Activated naive CD4-positive, alpha-beta T cell treated with anti-CD3 and anti-CD28 coated beads for 36 hours (primary cell): ENCODE data around the gene SORBS1. TPM values are rescaled to one million over a fixed set of nuclear protein-coding genes. Genes with fewer than 3 reads are reported as not detected.
"Not testable (repeated sequence)": the region's sequence is repeated elsewhere in the genome, so short reads cannot be mapped to it uniquely, and the experiment has no call there.

Experiments
- CTCF ChIA-PET: fragments of 350-600 bp; sonication (Branson Sonifier 250); formaldehyde crosslinking; loops from one replicate; lab custom pipeline; 2021; ENCODE audit warnings: antibody characterized with exemption; lab: Charles Lee
- DNase-seq: peaks from one replicate; pipeline ENCODE4 v3.0.0-alpha.2; 2020
- H3K27ac Mint-ChIP-seq: one replicate; pipeline ENCODE4 v1.8.0; 2021; ENCODE audit warnings: mild to moderate bottlenecking, mixed read lengths
- H3K27me3 Mint-ChIP-seq: one replicate; pipeline ENCODE4 v1.8.0; 2021; ENCODE audit warnings: low read depth, mixed read lengths
- H3K36me3 Mint-ChIP-seq: one replicate; pipeline ENCODE4 v1.8.0; 2021; ENCODE audit warnings: low read depth, mixed read lengths
- H3K4me1 Mint-ChIP-seq: one replicate; pipeline ENCODE4 v1.8.0; 2021; ENCODE audit warnings: low read depth, mixed read lengths
- H3K4me3 Mint-ChIP-seq: one replicate; pipeline ENCODE4 v1.8.0; 2021; ENCODE audit warnings: mild to moderate bottlenecking, moderate library complexity, mixed read lengths
- H3K9me3 Mint-ChIP-seq: one replicate; pipeline ENCODE4 v1.8.0; 2021; ENCODE audit warnings: mixed read lengths
- intact Hi-C: fragments of 100-400 bp; cut with micrococcal nuclease; formaldehyde crosslinking; loops from one replicate; pipeline ENCODE4 v1.15.1; 2023
- total RNA-seq, 2 experiments: library from RNA; stranded (reverse); gene quantifications; one replicate each; pipeline ENCODE4 v1.2.3, GENCODE V29; 2021

The SORBS1 gene
- total RNA-seq, 2 experiments from 2014 or later, result 0.77 to 0.93 TPM

DNA sequence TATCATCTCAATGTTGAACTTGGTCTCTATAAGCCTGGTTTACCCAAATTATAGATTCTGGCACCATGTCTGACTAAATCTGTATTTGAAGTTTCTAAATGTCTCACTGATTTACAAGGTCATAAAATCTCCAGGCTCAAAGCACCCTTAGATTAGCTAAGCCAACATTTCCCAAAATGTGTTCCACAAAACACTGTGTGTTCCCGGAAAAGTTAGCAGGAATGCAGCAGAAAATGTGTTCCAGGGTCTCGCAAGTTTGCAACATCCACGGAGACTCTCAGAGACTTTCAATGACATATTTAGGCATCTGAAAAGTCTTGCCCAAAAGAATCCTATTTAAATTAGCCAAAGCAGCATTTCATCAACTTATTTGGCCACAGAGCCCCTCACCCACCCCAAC is 91.9 kb downstream of the SORBS1 start:
- H3K4me1 Mint-ChIP-seq, result peaks cover 2% of the 10 kb centered on the region
- no peak overlapping the region for H3K4me3 Mint-ChIP-seq
- no peaks in the 10 kb centered on the region for H3K27me3 Mint-ChIP-seq
- intact Hi-C loops, result no loop called here
- H3K36me3 Mint-ChIP-seq, result no peaks in the 10 kb centered on the region
- H3K9me3 Mint-ChIP-seq, result no peaks in the 10 kb centered on the region
- CTCF ChIA-PET, result no interaction called here
- no peak for DNase-seq
- H3K27ac Mint-ChIP-seq, result no peak overlapping the region

DNA sequence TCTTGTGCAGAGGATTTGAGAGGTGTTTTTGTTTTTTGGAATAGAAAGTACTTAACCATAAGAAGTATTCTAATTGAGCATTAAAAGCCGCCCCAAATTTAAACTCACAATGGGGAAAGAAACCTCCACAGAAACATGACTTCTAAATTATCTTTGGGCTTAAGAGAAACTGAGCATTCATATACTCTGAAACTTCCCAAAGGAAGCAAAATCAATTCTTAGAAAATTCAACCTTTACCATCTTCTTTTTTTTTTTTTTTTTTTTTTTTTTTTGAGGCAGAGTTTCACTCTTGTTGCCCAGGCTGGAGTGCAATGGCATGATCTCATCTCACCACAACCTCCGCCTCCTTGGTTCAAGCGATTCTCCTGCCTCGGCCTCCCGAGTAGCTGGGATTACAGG is 93.5 kb downstream of the SORBS1 start:
- intact Hi-C loops, H3K4me1 Mint-ChIP-seq, CTCF ChIA-PET, H3K4me3 Mint-ChIP-seq, H3K27me3 Mint-ChIP-seq, DNase-seq, H3K9me3 Mint-ChIP-seq, H3K36me3 Mint-ChIP-seq, H3K27ac Mint-ChIP-seq: not testable (repeated sequence)

DNA sequence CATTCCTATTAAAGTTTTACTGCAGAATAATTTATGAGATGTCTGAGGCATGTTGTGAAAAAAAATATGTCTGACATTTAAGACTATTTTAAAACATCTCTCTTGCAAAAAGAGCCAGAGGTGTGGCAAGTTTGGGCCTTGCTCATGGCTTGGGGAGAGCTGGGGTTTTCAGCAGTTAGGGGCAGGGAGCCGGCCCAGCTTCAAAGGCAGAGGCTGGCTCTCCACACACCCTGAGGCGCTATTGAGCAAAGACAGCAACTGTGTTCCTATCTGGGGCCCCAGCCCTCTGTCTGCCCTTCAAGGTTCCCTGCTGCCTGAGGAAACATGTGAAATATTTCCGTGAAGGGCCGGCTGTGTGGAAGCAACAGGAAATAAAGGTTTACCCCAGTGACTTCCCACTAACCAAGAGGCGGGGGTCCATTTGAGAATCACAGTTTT is 94.0 kb downstream of the SORBS1 start:
- peak; percentile 5 for DNase-seq
- CTCF ChIA-PET, result interaction anchor here (0.6 kb wide), 1 partner anchor 119 kb away, joined by 3 read pairs; no protein-coding TSS in a partner anchor
- H3K4me3 Mint-ChIP-seq, result no peak overlapping the region

DNA sequence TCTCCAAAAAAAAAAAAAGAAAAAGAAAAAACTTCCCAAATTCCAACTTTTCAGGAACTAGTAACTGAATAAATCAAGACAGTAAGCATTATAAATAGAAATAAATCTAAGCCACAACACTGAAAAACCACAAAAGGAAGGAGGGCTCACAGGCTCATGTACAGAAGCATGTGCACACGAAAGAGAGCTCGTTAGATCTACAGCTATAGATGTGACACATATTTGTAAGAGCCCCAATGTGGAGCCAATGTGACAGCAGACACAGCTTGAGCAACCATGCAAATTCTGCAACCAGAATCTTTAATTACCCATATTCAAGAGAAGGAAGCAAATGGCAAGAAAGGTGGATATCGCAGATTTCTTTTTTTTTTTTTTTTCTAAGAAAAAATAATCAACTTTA is 94.7 kb downstream of the SORBS1 start:
- peaks cover 2% of the 10 kb centered on the region for H3K4me1 Mint-ChIP-seq
- H3K27ac Mint-ChIP-seq, result no peak overlapping the region
- no peaks in the 10 kb centered on the region for H3K36me3 Mint-ChIP-seq
- intact Hi-C loops, result no loop called here
- no peaks in the 10 kb centered on the region for H3K9me3 Mint-ChIP-seq
- H3K27me3 Mint-ChIP-seq, result no peaks in the 10 kb centered on the region
- no peak for DNase-seq
- H3K4me3 Mint-ChIP-seq, result no peak overlapping the region
- CTCF ChIA-PET, result interaction anchor here (0.6 kb wide), 2 partner anchors 38 to 120 kb away, joined by 3 read pairs; no protein-coding TSS in a partner anchor

More for the DNA sequence above, 94.0 kb downstream of the SORBS1 start:
- H3K36me3 Mint-ChIP-seq, result no peaks in the 10 kb centered on the region
- no peaks in the 10 kb centered on the region for H3K9me3 Mint-ChIP-seq
- peaks cover 2% of the 10 kb centered on the region for H3K4me1 Mint-ChIP-seq
- no peak overlapping the region for H3K27ac Mint-ChIP-seq
- intact Hi-C loops, result no loop called here
- no peaks in the 10 kb centered on the region for H3K27me3 Mint-ChIP-seq

DNA sequence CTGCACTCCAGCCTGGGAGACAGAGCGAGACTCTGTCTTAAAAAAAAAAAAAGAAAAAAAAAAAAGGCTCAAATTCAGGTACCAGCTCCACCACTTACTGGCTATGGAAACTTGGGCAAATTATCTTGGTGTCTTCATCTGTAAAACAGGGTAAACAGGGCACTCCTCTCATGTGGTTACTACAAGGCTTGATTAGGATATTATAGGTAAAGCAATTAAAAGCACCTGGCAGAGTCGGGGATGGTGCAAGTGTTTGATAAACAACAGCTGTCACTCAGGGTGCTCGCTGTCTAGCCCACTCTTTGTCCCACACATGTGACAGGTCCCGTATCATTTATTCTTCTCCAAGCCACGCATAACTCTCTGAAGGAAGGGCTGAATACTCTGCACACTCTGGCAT is 96.9 kb downstream of the SORBS1 start:
- CTCF ChIA-PET, result no interaction called here
- no peak overlapping the region for H3K4me3 Mint-ChIP-seq
- no peak overlapping the region for H3K27ac Mint-ChIP-seq

DNA sequence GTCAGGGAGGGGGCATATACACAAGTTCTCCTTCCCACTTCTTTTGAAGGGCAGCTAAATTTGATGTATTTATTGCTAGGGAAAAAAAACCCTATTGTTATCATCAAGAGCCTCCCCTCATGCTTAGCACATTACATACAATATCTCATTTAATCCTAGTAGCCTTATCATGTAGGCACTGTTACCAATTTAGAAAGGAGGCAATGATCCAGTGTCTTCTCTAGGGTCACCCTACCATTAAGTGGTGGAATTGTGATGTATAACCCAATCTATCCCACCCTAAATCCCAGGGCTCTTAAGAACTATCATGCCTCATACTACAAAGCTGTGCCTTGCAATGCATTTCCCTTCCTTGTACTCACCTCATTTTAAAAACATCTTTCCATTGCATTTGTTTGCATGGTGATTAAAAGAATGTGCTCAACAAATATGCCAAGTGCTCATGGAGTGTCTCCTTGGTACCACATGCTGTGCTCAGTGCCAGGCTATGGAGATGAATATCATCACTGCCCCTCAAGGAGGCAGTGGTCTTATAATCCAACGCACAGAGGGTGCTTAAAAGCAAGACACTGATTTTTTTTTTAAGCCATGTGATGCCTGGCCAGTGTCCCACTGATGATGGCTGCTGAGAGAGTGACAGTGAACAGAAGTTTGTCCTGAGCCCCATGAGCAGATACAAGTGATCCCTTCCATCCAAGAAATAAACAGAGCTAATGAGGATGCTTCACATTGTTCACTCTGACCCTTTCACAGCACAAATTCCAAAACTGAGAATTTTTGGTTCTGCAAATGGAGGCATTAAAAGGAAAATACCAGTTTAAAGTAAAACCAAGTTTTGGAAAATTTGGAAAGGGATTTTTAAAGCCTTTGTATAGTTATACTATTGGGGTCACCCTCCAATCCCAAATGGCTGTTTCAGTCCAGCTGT is 98.2 kb downstream of the SORBS1 start:
- H3K27me3 Mint-ChIP-seq, result no peaks in the 10 kb centered on the region
- no peaks in the 10 kb centered on the region for H3K9me3 Mint-ChIP-seq
- intact Hi-C loops, result no loop called here
- no peak overlapping the region for H3K4me3 Mint-ChIP-seq
- CTCF ChIA-PET, result no interaction called here
- no peak overlapping the region for H3K27ac Mint-ChIP-seq
- peaks cover 2% of the 10 kb centered on the region for H3K4me1 Mint-ChIP-seq
- no peaks in the 10 kb centered on the region for H3K36me3 Mint-ChIP-seq
- DNase-seq, result no peak

More for the DNA sequence above, 96.9 kb downstream of the SORBS1 start:
- Mint-ChIP-seq H3K27me3 (no peaks in the 10 kb centered on the region), H3K36me3 (no peaks in the 10 kb centered on the region), H3K9me3 (no peaks in the 10 kb centered on the region), H3K4me1 (peaks cover 2% of the 10 kb centered on the region)
- no peak for DNase-seq
- intact Hi-C loops, result no loop called here

DNA sequence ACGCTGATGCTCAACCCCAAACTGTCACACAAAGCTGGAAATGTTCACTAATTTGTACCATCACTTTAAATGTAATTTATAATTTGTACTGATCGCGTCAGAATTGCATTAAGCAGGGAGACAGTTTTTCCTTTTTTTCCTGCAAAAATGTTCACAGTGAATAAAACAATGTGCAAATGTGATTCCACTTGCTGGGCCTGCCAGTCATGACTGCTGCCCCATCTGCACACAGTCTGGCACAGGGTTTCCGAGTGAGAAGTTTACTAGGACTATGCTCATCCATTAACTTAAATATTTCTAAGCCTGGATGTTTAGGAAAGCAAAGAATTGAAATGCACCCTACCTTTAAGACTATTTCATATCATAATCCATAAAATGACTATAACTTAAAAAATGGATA is 99.6 kb downstream of the SORBS1 start:
- Mint-ChIP-seq H3K36me3 (no peaks in the 10 kb centered on the region), H3K4me1 (peaks cover 2% of the 10 kb centered on the region), H3K27ac (no peak overlapping the region), H3K27me3 (no peaks in the 10 kb centered on the region), H3K4me3 (no peak overlapping the region), H3K9me3 (no peaks in the 10 kb centered on the region)
- intact Hi-C loops, result no loop called here
- CTCF ChIA-PET, result no interaction called here
- DNase-seq, result no peak

DNA sequence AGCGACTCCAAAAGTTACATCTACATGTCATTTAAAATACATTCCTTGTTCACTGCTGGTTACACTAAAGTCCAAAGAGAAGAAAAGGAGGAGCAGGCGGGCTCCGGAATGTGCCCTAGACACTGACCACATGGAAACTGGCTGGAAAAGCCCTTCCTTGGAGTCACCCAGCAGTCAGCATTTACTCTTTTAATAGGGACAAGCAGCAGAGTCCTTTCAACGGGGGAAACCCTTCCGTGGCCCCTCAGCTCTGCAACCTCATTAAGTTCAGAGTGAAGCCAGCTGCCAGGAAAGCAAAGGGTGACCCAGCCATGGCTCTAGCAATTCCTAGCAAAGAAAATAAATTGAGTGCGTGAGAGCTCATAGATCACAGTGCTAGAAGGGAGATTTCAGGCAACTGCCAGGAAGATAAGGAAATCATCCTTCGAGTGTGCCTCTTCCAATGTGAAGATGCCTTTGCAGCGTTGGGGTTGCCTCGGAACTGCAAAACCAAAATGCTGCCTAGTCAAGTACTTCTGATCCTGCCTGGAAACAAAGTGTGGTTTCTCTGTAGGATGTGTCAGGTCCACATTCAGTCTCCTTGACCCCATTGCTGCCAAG is 101.6 kb downstream of the SORBS1 start:
- H3K4me3 Mint-ChIP-seq, result no peak overlapping the region
- no peaks in the 10 kb centered on the region for H3K27me3 Mint-ChIP-seq
- no peaks in the 10 kb centered on the region for H3K36me3 Mint-ChIP-seq
- CTCF ChIA-PET, result no interaction called here
- no peaks in the 10 kb centered on the region for H3K9me3 Mint-ChIP-seq
- no peak overlapping the region for H3K27ac Mint-ChIP-seq
- no peak for DNase-seq
- intact Hi-C loops, result no loop called here
- H3K4me1 Mint-ChIP-seq, result no peaks in the 10 kb centered on the region

DNA sequence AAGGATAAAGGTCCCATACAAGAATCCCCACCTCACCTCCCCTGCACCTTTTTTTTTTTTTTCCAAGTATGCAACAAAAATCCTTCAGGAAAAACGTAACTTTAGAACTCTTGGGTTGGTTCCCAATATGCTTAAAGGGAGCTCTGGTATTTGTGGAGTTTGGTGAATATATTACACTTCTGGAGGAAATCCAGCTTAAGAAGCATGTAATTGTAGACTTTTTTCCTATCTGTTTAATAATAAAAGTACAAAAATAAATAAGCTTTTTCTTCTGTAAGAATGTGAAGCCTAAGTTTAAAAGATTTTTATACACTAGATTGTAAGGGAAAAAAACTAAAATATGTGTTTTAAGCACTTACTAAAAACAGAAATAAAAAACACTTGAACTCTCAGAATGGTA is 102.3 kb downstream of the SORBS1 start:
- H3K27me3 Mint-ChIP-seq, result no peaks in the 10 kb centered on the region
- no peak for DNase-seq
- CTCF ChIA-PET, result interaction anchor here (0.7 kb wide), 2 partner anchors 84 to 375 kb away, joined by 3 read pairs; no protein-coding TSS in a partner anchor
- no peak overlapping the region for H3K4me3 Mint-ChIP-seq
- no peaks in the 10 kb centered on the region for H3K9me3 Mint-ChIP-seq
- intact Hi-C loops, result no loop called here
- H3K4me1 Mint-ChIP-seq, result no peaks in the 10 kb centered on the region
- H3K27ac Mint-ChIP-seq, result no peak overlapping the region
- no peaks in the 10 kb centered on the region for H3K36me3 Mint-ChIP-seq

DNA sequence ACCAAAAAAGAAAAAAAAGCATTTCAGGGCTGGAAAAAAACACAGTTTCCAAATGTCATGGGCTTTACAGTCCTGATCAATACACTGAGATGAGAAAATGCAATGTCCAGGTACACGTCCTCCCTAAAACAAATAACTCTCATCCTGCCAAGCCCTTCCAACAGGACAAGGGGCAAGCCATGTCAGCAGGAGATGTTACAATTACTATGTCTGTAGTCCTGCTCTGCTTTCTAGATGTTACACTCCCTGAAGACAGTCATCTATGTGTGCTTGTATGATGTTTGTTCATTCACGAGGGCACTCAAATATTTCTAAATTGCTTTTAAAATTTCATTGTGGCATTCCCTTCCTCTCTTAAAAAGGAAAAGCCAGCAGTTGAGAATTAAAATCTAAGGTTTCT is 103.2 kb downstream of the SORBS1 start:
- CTCF ChIA-PET, result interaction anchor here (0.7 kb wide), 1 partner anchor 220 kb away, joined by 4 read pairs; no protein-coding TSS in a partner anchor
- no peaks in the 10 kb centered on the region for H3K27me3 Mint-ChIP-seq
- intact Hi-C loops, result no loop called here
- no peaks in the 10 kb centered on the region for H3K9me3 Mint-ChIP-seq
- no peak overlapping the region for H3K4me3 Mint-ChIP-seq
- no peaks in the 10 kb centered on the region for H3K36me3 Mint-ChIP-seq
- no peaks in the 10 kb centered on the region for H3K4me1 Mint-ChIP-seq
- no peak overlapping the region for H3K27ac Mint-ChIP-seq
- DNase-seq, result no peak

DNA sequence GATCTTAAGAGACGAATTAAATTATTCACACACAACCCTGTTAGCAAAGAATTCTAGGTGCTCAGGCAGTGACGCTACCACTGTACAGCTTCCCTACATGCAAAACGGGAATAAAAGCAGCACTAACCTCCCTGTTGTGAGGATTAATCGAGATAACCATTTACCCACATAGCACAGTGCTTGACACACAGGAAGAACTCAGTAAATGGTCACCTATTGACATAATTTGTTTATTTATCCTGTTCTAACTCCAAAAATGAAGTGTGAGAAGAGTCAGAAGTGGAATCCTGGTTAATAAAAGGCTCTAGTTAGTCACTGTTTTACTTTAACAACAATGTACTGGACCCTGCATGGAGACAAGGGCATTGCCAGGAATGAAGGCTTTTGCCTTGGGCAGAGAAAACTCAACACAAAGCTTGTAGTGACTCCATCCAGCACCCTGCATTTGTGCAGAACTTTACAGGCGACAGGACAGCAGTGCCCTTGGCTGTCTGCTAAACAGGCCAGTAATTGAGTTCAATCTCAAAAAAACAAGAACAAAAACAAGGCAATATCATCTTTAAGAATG is 103.8 kb downstream of the SORBS1 start:
- no peaks in the 10 kb centered on the region for H3K27me3 Mint-ChIP-seq
- H3K4me1 Mint-ChIP-seq, result no peaks in the 10 kb centered on the region
- intact Hi-C loops, result no loop called here
- CTCF ChIA-PET, result no interaction called here
- no peak overlapping the region for H3K27ac Mint-ChIP-seq
- no peak overlapping the region for H3K4me3 Mint-ChIP-seq
- no peak for DNase-seq
- no peaks in the 10 kb centered on the region for H3K36me3 Mint-ChIP-seq
- H3K9me3 Mint-ChIP-seq, result no peaks in the 10 kb centered on the region

DNA sequence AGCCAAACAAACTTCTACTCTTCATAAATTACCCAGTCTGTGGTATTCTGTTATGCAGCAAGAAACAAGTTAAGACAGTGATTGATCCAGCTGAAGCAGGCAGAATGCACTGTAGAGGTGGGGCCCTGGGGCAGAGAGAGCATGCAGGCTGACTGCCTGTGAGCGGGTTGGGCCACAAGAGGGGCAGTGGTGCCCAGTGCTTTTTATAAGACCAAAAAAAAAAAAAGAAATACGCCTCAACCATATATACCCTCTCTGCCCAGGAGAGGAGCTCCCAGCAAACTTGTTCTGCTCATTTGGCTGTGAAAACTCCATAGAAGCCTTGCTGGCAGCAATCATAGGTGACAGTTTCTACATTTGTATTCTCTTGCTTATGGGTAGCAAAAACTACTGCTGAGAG is 104.7 kb downstream of the SORBS1 start:
- intact Hi-C loops, result no loop called here
- Mint-ChIP-seq H3K4me1 (no peaks in the 10 kb centered on the region), H3K36me3 (no peaks in the 10 kb centered on the region), H3K27ac (no peak overlapping the region), H3K9me3 (no peaks in the 10 kb centered on the region), H3K4me3 (no peak overlapping the region), H3K27me3 (no peaks in the 10 kb centered on the region)
- CTCF ChIA-PET, result no interaction called here
- no peak for DNase-seq
